Peyer's patch (tissue), 4 donors: ENCODE measurements around the gene PPT2. TPM values are rescaled to one million over a fixed set of nuclear protein-coding genes. Genes with fewer than 3 reads are reported as not detected.
A peak's percentile ranks its signal among the peaks of the same experiment; 100 is the strongest.

Experiments used
- DNase-seq, 3 donors: peaks; one replicate each; pipeline ENCODE4 v3.0.0-alpha.2; 2017 to 2019
- H3K27ac ChIP-seq, 4 donors: fragments of 200-600 bp; sonication (generic); one replicate each; pipeline ENCODE4 v1.5.1; 2016 to 2019
- H3K27me3 ChIP-seq, 2 donors: fragments of 200-600 bp; sonication (generic); one replicate each; pipeline ENCODE4 v1.5.1; 2019
- H3K36me3 ChIP-seq, 3 donors: fragments of 200-600 bp; sonication (generic); one replicate each; pipeline ENCODE4 v1.5.1; 2016 to 2019
- H3K4me1 ChIP-seq, 4 donors: fragments of 200-600 bp; sonication (generic); one replicate each; pipeline ENCODE4 v1.5.1; 2016 to 2019
- H3K4me3 ChIP-seq, 4 donors: fragments of 200-600 bp; sonication (generic); 1 replicate in 3 of 4; 2 replicates in 1 of 4; pipeline ENCODE4 v1.5.1; 2016 to 2019; ENCODE audit warnings: mild to moderate bottlenecking in 1 of 4
- H3K9me3 ChIP-seq, 4 donors: fragments of 200-600 bp; sonication (generic); one replicate each; pipeline ENCODE4 v1.5.1; 2016 to 2019; ENCODE audit warnings: mild to moderate bottlenecking in 1 of 4
- POLR2A ChIP-seq, 2 donors: fragments of 450-650 bp; IDR thresholded peaks; one replicate each; pipeline ENCODE4 v1.5.1; 2017; ENCODE audit warnings: antibody characterized with exemption in 2 of 2, mild to moderate bottlenecking in 2 of 2, moderate library complexity in 2 of 2
- total RNA-seq, 4 donors: library from RNA; depleted of rRNA; stranded (reverse); fragments of >200 nt; gene quantifications; one replicate each; pipeline ENCODE4 v1.1.0, GENCODE V29; 2016
- TF ChIP-seq, protein P1 (sequence below), 6 experiments: fragments of 450-650 bp in 4 of 6; fragments of 200-600 bp in 2 of 6; sonication (generic) in 1 of 6; IDR thresholded peaks; one replicate each; pipeline ENCODE4 v1.5.1; 2017 to 2019; ENCODE audit warnings: antibody characterized with exemption in 6 of 6, mild to moderate bottlenecking in 3 of 6, moderate library complexity in 1 of 6

PPT2 gene
- total RNA-seq, 4 donors from 2014 or later = 7.4 to 121 (median 26.9) TPM

DNA sequence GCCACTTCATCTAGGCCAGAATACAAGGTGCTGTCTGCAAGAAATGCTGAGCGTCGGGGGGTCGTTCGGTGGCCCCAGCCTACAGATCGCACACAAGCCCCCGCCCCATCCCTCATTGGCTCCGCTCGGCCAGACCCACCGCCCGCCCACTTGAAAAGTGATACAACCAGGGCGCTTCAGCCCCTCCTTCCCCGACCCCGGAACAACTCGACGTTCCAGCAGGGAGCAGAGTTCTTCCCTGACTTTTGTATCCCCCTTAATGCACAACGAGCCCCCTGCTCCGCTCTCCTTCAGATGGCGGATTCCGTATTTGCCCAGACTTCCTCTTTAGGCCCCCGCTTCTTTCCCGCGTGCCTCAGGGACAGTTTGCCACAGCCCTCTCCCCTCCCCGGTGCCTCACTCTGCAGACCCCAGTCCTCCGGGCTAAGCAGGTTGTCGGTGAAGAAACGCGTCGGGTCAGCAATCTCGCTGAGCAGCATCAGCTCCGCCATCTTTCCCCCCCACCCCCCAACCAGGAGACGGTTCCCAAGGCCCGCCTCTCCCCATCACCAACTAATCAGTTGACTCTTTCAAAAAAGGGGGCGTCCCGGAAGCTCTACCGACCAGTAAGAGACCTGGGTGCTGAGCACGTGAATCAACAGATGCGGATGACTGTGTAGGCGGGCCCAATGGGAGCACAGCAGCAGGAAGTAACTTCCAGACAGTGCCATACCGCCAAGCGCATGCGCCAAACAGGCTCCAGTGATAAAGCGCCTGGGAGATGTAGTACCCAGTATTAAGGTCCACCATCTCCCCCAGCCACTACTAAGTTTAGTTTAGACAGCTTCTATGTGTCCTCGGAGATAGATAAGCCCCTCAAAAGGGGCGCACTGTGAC is 26.0 kb upstream of the PPT2 start, which contains the start of gene ATF6B:
Gene ATF6B (minus strand): TSS at position 530 of the 876 bp plus-strand sequence. CDS start 39 bp downstream, at position 491.
- peaks cover 0 to 36% (median 0%) of the 10 kb centered on the region in 3 donors for H3K36me3 ChIP-seq
- TF ChIP-seq POLR2A (IDR thresholded peaks at IDR 0.05) = peak; percentile 49 to 59
- TF ChIP-seq, protein P1, sequence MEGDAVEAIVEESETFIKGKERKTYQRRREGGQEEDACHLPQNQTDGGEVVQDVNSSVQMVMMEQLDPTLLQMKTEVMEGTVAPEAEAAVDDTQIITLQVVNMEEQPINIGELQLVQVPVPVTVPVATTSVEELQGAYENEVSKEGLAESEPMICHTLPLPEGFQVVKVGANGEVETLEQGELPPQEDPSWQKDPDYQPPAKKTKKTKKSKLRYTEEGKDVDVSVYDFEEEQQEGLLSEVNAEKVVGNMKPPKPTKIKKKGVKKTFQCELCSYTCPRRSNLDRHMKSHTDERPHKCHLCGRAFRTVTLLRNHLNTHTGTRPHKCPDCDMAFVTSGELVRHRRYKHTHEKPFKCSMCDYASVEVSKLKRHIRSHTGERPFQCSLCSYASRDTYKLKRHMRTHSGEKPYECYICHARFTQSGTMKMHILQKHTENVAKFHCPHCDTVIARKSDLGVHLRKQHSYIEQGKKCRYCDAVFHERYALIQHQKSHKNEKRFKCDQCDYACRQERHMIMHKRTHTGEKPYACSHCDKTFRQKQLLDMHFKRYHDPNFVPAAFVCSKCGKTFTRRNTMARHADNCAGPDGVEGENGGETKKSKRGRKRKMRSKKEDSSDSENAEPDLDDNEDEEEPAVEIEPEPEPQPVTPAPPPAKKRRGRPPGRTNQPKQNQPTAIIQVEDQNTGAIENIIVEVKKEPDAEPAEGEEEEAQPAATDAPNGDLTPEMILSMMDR (IDR thresholded peaks at IDR 0.05) = no peak
- H3K4me3 ChIP-seq = peak within 1 kb of the TSS; percentile 74 to 90 (median 88)
- no peaks in the 10 kb centered on the region for H3K27me3 ChIP-seq
- H3K4me1 ChIP-seq = peaks cover 6 to 32% (median 16%) of the 10 kb centered on the region in 4 donors
- no peaks in the 10 kb centered on the region for H3K9me3 ChIP-seq
- DNase-seq = peak; percentile 95 to 99 (median 98)
- peak within 1 kb of the TSS; percentile 78 to 90 (median 86) for H3K27ac ChIP-seq

DNA sequence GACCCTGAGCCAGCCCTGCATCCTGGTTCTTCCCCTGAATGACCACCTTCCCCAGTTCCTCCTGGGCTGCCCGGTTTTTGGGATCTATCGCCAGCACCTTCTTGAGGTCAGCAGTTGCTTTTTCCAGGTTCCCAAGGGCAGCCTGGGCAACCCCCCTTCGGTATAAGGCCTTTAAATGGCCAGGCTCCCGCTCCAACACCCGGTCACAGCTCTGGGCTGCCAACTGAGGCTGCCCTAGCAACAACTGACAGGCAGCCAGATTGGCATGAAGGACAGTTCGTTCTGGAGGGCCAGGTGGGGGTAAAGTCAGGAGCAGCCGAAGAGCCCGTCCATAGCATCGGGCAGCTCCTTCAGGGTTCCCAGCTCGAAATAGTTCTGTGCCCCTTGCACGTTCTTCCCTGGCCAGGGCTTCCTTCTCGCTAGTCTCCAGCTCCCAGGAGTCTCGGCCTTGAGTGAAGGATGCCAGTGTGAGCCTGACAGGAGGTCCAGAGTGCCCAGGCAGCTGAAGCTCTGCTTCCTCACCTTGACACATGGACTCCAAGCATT is 25.1 kb upstream of the PPT2 start:
- Histone ChIP-seq H3K4me1 (peaks cover 6 to 32% (median 16%) of the 10 kb centered on the region in 4 donors), H3K9me3 (no peaks in the 10 kb centered on the region), H3K4me3 (peak overlapping the region in 3 of 4 donors; percentile 27 to 90 (median 86)), H3K27me3 (no peaks in the 10 kb centered on the region), H3K27ac (peak overlapping the region; percentile 78 to 90 (median 86)), H3K36me3 (peaks cover 0 to 27% (median 0%) of the 10 kb centered on the region in 3 donors)
- no peak for TF ChIP-seq POLR2A (IDR thresholded peaks at IDR 0.05)
- TF ChIP-seq, protein P1 (IDR thresholded peaks at IDR 0.05) = no peak
- no peak for DNase-seq

DNA sequence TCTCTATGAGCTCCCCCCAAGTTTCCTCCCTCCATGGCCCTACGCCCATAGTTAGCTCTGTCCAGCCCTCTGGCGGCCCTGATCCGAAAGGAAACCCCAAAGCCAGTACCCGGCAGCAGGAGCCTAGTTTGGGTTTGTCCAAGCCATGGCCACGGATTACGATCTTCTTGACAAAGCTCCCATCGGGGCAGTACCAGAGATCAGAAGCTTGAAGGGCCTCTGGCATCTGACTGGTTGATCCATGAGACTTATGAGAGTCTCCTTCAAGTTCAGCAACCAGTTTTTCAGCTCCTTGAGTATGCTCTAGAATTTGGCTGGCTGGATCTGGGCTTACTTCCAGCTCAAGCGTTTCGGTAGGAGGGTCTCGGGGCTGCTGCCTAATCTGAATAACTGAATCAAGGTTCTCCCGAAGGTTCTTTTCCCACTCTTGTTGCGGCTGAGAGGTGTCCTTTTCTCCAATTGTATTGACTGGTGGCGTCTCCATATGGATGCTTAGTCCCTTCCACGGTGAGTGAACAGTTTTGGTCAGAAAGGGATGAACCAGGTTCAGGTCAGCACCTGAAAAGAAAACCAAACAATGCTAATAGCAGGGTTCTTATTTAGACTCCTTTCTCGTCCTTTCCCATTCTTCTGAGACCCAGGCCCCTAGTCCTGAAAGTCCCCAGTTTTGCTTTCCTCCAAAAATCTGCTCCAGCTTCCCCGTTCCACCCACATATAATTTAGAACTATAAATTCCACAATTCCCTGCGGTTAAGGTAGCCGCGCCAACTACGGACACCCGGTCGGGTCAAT is 24.4 kb upstream of the PPT2 start:
- Histone ChIP-seq H3K9me3 (no peaks in the 10 kb centered on the region), H3K4me1 (peaks cover 6 to 32% (median 16%) of the 10 kb centered on the region in 4 donors), H3K4me3 (peak overlapping the region; percentile 51 to 86 (median 76)), H3K27ac (peak overlapping the region; percentile 71 to 90 (median 87)), H3K27me3 (no peaks in the 10 kb centered on the region), H3K36me3 (peaks cover 0 to 21% (median 0%) of the 10 kb centered on the region in 3 donors)
- DNase-seq = no peak
- no peak for TF ChIP-seq POLR2A (IDR thresholded peaks at IDR 0.05)
- TF ChIP-seq, protein P1 (IDR thresholded peaks at IDR 0.05) = no peak

DNA sequence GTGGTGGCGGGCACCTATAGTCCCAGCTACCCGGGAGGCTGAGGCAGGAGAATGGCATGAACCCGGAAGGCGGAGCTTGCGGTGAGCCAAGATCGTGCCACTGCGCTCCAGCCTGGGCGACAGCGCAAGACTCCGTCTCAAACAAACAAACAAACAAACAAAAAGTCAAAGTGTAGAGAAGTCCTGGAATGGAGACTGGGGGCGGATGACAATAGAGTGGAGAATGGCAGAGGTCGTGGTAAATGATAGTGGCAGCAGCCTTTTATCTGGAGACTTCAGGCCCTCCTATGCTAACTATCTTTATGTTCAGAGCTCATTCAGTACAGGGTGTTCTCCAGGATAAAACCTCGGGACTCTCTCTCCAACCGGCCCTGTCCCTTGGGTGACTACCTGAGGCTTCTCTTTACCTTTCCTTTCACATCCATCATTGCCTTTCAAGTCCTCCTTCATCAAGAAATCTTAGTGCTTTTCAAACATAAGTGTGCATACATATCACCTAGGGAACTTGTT is 22.4 kb upstream of the PPT2 start:
- no peak for DNase-seq
- H3K4me3 ChIP-seq = no peak overlapping the region
- no peaks in the 10 kb centered on the region for H3K27me3 ChIP-seq
- no peaks in the 10 kb centered on the region for H3K9me3 ChIP-seq
- H3K36me3 ChIP-seq = peaks cover 0 to under 1% (median 0%) of the 10 kb centered on the region in 3 donors
- H3K27ac ChIP-seq = no peak overlapping the region
- no peak for TF ChIP-seq POLR2A (IDR thresholded peaks at IDR 0.05)
- TF ChIP-seq, protein P1 (IDR thresholded peaks at IDR 0.05) = no peak
- peaks cover 6 to 24% (median 16%) of the 10 kb centered on the region in 4 donors for H3K4me1 ChIP-seq

DNA sequence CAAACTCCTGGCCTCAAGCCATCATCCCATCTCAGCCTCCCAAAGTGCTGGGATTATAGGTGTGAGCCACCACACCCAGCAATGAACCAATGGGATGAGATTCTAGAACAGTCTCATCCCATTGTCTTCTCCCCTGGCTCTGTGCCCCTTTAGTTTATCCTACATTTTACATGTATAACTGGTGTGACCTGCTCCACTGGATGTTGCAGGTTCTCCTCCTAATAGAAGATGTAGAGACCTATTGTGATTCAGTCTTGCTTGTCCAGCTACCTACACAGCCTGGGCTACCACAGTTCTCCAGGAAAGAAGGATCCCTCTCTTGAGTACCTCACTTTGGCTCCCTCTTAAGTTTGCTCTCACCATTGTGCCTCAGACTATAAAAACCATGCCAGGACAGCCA is 21.8 kb upstream of the PPT2 start:
- TF ChIP-seq POLR2A (IDR thresholded peaks at IDR 0.05) = no peak
- TF ChIP-seq, protein P1 (IDR thresholded peaks at IDR 0.05) = no peak

More for the DNA sequence above, 21.8 kb upstream of the PPT2 start:
- no peaks in the 10 kb centered on the region for H3K36me3 ChIP-seq
- no peaks in the 10 kb centered on the region for H3K9me3 ChIP-seq
- no peak for DNase-seq
- no peak overlapping the region for H3K4me3 ChIP-seq
- H3K4me1 ChIP-seq = peaks cover 6 to 19% (median 14%) of the 10 kb centered on the region in 4 donors
- H3K27ac ChIP-seq = no peak overlapping the region
- H3K27me3 ChIP-seq = no peaks in the 10 kb centered on the region
